Mammary epithelial cell (primary cell): ENCODE results near the gene RAB43.

Experiments used
- EZH2 ChIP-seq: IDR thresholded peaks from 2 replicates; pipeline ENCODE4 v1.6.1; 2012; ENCODE audit warnings: low read length, inconsistent platforms, borderline replicate concordance
- TF ChIP-seq, protein P1 (sequence below), 2 donors: IDR thresholded peaks in 1 of 2; conservative IDR thresholded peaks in 1 of 2; 2 replicates each; pipeline ENCODE4 v1.5.1; 2011 to 2012; ENCODE audit warnings: inconsistent platforms in 2 of 2, low read length in 2 of 2, mild to moderate bottlenecking in 2 of 2, control low read depth in 1 of 2, low read depth in 1 of 2; ENCODE audit not compliant: insufficient read depth in 1 of 2; ENCODE audit errors: extremely low read depth in 1 of 2

- TF ChIP-seq, protein P1, sequence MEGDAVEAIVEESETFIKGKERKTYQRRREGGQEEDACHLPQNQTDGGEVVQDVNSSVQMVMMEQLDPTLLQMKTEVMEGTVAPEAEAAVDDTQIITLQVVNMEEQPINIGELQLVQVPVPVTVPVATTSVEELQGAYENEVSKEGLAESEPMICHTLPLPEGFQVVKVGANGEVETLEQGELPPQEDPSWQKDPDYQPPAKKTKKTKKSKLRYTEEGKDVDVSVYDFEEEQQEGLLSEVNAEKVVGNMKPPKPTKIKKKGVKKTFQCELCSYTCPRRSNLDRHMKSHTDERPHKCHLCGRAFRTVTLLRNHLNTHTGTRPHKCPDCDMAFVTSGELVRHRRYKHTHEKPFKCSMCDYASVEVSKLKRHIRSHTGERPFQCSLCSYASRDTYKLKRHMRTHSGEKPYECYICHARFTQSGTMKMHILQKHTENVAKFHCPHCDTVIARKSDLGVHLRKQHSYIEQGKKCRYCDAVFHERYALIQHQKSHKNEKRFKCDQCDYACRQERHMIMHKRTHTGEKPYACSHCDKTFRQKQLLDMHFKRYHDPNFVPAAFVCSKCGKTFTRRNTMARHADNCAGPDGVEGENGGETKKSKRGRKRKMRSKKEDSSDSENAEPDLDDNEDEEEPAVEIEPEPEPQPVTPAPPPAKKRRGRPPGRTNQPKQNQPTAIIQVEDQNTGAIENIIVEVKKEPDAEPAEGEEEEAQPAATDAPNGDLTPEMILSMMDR (conservative IDR thresholded peaks at IDR 0.05 in 1 of 2, IDR thresholded peaks at IDR 0.05 in 1 of 2; ENCODE audit: extremely low read depth in 1 of 2, insufficient read depth in 1 of 2, low read depth in 1 of 2, low read length in 2 of 2), result no peak
- no peak for TF ChIP-seq EZH2
Observed at GRCh38 chr3:129063841-129064482, 57.6 kb downstream of the RAB43 start.
